NCI-H2081 treated with DMSO at 0.1 percent for 48 hours (cell line): ENCODE results near the gene SNAP47.

Experiments used
- DNase-seq: peaks from one replicate; lab custom pipeline; 2025; lab: John Stamatoyannopoulos, UW

The SNAP47 gene

GRCh38 chr1:227785805-227786671 lies 50.8 kb downstream of the SNAP47 start:
- no peak for DNase-seq

GRCh38 chr1:227786673-227787512 lies 51.7 kb downstream of the SNAP47 start:
- DNase-seq, result no peak

GRCh38 chr1:227787513-227788270 lies 52.5 kb downstream of the SNAP47 start:
- DNase-seq, result peak; percentile 67

GRCh38 chr1:227788271-227789083 lies 53.2 kb downstream of the SNAP47 start:
- no peak for DNase-seq

- no peak for DNase-seq
Measured at GRCh38 chr1:227789084-227790033, 54.1 kb downstream of the SNAP47 start.

GRCh38 chr1:227790034-227790400 lies 54.8 kb downstream of the SNAP47 start:
- DNase-seq, result no peak

GRCh38 chr1:227790868-227791267 lies 55.6 kb downstream of the SNAP47 start:
- DNase-seq, result no peak

- no peak for DNase-seq
Measured at GRCh38 chr1:227791425-227792143, 56.3 kb downstream of the SNAP47 start.

- DNase-seq, result no peak
Measured at GRCh38 chr1:227792216-227793078, 57.2 kb downstream of the SNAP47 start.

- no peak for DNase-seq
Measured at GRCh38 chr1:227793079-227793947, 58.1 kb downstream of the SNAP47 start.

- DNase-seq, result no peak
Measured at GRCh38 chr1:227793948-227794816, 58.9 kb downstream of the SNAP47 start.

- no peak for DNase-seq
Measured at GRCh38 chr1:227794817-227795192, 59.6 kb downstream of the SNAP47 start.

GRCh38 chr1:227795732-227796131 lies 60.5 kb downstream of the SNAP47 start:
- no peak for DNase-seq

GRCh38 chr1:227796359-227796915 lies 61.2 kb downstream of the SNAP47 start:
- DNase-seq, result no peak

- no peak for DNase-seq
Measured at GRCh38 chr1:227797144-227797543, 61.9 kb downstream of the SNAP47 start.

GRCh38 chr1:227797625-227798024 lies 62.4 kb downstream of the SNAP47 start:
- DNase-seq, result no peak
